ENCODE results near the gene LPCAT1. TPM values are rescaled to one million over a fixed set of nuclear protein-coding genes. Genes with fewer than 3 reads are reported as not detected.

The LPCAT1 gene
- total and polyA plus RNA-seq, 10 of the 15 experiments (the other 5 are each of a cell fraction or from before 2014, with no cell fraction given) = 2.3 to 109 (median 72.7) TPM

GRCh38 chr5:1449081-1449630 is 74.6 kb downstream of the LPCAT1 start (continued):
- TF ChIP-seq BCLAF1 (IDR thresholded peaks at IDR 0.05) (no peak), JUND (IDR thresholded peaks at IDR 0.05; ENCODE audit: low read depth, low read length) (no peak), SUZ12 (IDR thresholded peaks at IDR 0.05; ENCODE audit: unreplicated experiment) (no peak), KAT2A (conservative IDR thresholded peaks at IDR 0.05; ENCODE audit: control insufficient read depth, low read depth, low read length) (no peak), FOXK2 (IDR thresholded peaks at IDR 0.05) (no peak)

- ATAC-seq = no peak
- CTCF ChIA-PET = no interaction called here
- SMC1A ChIA-PET (ENCODE audit: uncharacterized antibody, unreplicated experiment) = no interaction called here
- no peak for FAIRE-seq
- no TSS peak for BruUV-seq (replicated peaks)
- no peak for DNase-seq (ENCODE audit: low read depth, low spot score)
- Histone ChIP-seq H3K36me3 (ENCODE audit: control insufficient read depth in 2 of 2, insufficient read depth in 2 of 2, low read length in 1 of 2) (no peaks in the 10 kb centered on the region), H3K27me3 (replicated peaks in 1 of 2; ENCODE audit: control insufficient read depth in 2 of 2, insufficient read depth in 2 of 2, low read length in 1 of 2) (peaks cover 3 to 7% of the 10 kb centered on the region in 2 experiments; a peak in 3 of 4 replicates), H3K27ac (ENCODE audit: control insufficient read depth, insufficient read depth) (no peak overlapping the region), H3K9ac (ENCODE audit: control insufficient read depth, insufficient read depth, low read length) (no peak overlapping the region), H3K4me3 (no peak overlapping the region), H4K20me1 (ENCODE audit: control insufficient read depth, insufficient read depth) (no peaks in the 10 kb centered on the region), H3K4me1 (ENCODE audit: control insufficient read depth, insufficient read depth, low read length) (no peaks in the 10 kb centered on the region), H2AFZ (ENCODE audit: control insufficient read depth, low read depth, low read length) (no peak overlapping the region), H3K4me2 (ENCODE audit: control insufficient read depth, insufficient read depth) (no peak overlapping the region), H3K79me2 (ENCODE audit: control insufficient read depth, insufficient read depth, low read length) (no peaks in the 10 kb centered on the region), H3K9me3 (replicated peaks; ENCODE audit: control insufficient read depth, insufficient read depth, low read length) (no peaks in the 10 kb centered on the region; the same call in 2 of the 3 replicates)
- POLR2A ChIA-PET = no interaction called here
- RAD21 ChIA-PET (ENCODE audit: unreplicated experiment) = no interaction called here
- WGBS (ENCODE audit: insufficient coverage, insufficient replicate concordance, low lambda C conversion rate, missing lambda C conversion rate) = 48% methylated on average over 5 of the region's 5 CpGs
- no peak for TF ChIP-seq CHD1 (IDR thresholded peaks at IDR 0.05; ENCODE audit: low read depth, low read length)
- no peak for TF ChIP-seq SUZ12 (IDR thresholded peaks at IDR 0.05; ENCODE audit: unreplicated experiment)
- TF ChIP-seq IKZF1 (conservative IDR thresholded peaks at IDR 0.05) = no peak
- TF ChIP-seq SP1 (IDR thresholded peaks at IDR 0.05; ENCODE audit: low read depth, low read length) = no peak
- no peak for TF ChIP-seq ZNF24 (IDR thresholded peaks at IDR 0.05)
- TF ChIP-seq ATF2 (IDR thresholded peaks at IDR 0.05; ENCODE audit: low read length) = no peak
- no peak for TF ChIP-seq TCF3 (IDR thresholded peaks at IDR 0.05; ENCODE audit: borderline replicate concordance, insufficient read depth, low read depth, low read length)
- no peak for TF ChIP-seq KDM1A (IDR thresholded peaks at IDR 0.05; ENCODE audit: borderline replicate concordance)
- in situ Hi-C loops (cut with MboI) (no loop called here), intact Hi-C loops (cut with micrococcal nuclease; ENCODE audit: unreplicated experiment) (no loop called here)
Observed at GRCh38 chr5:1448511-1449011, 75.2 kb downstream of the LPCAT1 start.
